HEK293T (cell line): ENCODE data around the gene ERC2.

ENCODE experiments used
- CTBP1 ChIP-seq: fragments of 450-650 bp; IDR thresholded peaks from 2 replicates; pipeline ENCODE4 v1.6.1; 2016; ENCODE audit warnings: borderline replicate concordance
- TARDBP ChIP-seq: fragments of 450-650 bp; IDR thresholded peaks from 2 replicates; pipeline ENCODE4 v1.6.1; 2016
- TF ChIP-seq, protein P1 (sequence below): fragments of 450-650 bp; IDR thresholded peaks from 2 replicates; pipeline ENCODE4 v1.6.1; 2016

DNA sequence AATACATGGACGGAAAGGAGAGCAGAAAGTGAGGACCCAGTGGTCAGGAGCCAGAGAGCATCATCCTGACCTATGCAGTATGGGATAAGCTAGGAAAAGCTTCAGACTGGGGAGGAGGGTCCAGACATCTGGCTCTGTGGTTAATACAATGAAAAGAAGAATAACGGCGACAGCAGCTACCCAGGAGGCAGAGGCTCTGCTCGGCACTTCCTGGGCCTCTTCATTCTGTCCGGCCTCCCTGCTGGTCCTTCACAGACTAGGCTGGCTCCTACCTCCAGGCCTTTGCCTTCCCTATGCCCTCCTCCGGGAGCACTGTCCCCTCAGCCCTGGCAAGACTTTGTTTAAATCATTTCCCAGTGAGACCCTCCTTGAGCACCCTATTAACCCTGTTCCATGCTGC is 922.3 kb downstream of the ERC2 start:
- TF ChIP-seq, protein P1, sequence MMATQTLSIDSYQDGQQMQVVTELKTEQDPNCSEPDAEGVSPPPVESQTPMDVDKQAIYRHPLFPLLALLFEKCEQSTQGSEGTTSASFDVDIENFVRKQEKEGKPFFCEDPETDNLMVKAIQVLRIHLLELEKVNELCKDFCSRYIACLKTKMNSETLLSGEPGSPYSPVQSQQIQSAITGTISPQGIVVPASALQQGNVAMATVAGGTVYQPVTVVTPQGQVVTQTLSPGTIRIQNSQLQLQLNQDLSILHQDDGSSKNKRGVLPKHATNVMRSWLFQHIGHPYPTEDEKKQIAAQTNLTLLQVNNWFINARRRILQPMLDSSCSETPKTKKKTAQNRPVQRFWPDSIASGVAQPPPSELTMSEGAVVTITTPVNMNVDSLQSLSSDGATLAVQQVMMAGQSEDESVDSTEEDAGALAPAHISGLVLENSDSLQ: no peak
- no peak for TF ChIP-seq TARDBP
- no peak for TF ChIP-seq CTBP1
